HCT116 (cell line): ENCODE measurements around the gene CDCA3. TPM values are rescaled to one million over a fixed set of nuclear protein-coding genes. Genes with fewer than 3 reads are reported as not detected.

Experiments used
- ATAC-seq: fragments of 200-7000 bp; cut with Tn5 transposase; 2 replicates; pipeline ENCODE4 v1.9.1; 2020; ENCODE audit warnings: mild to moderate bottlenecking, moderate library complexity
- BruUV-seq: library from RNA; stranded (reverse); fragments of 400-500 nt; replicated peaks from 2 replicates; lab custom pipeline; 2021; lab: Mats Ljungman, UMichigan
- CTCF ChIA-PET: fragments of 300-600 bp; sonication (Branson Sonifier 250); formaldehyde crosslinking; loops from one replicate; lab custom pipeline; 2021; ENCODE audit warnings: antibody characterized with exemption; lab: Charles Lee
- POLR2A ChIA-PET: fragments of 300-600, 350-600 bp; sonication (Branson Sonifier 250); formaldehyde crosslinking; loops from one replicate; lab custom pipeline; 2021; ENCODE audit warnings: antibody characterized with exemption; lab: Charles Lee
- RAD21 ChIA-PET, 2 experiments: fragments of 300-600 bp; sonication (Branson Sonifier 250); formaldehyde crosslinking; loops; one replicate each; lab custom pipeline; 2023; ENCODE audit warnings: low total read pairs in 2 of 2; ENCODE audit not compliant: uncharacterized antibody in 2 of 2, unreplicated experiment in 2 of 2, low non-redundant PET in 1 of 2; lab: Charles Lee
- DNase-seq: peaks from one replicate; pipeline ENCODE4 v3.0.0-alpha.2; 2010; ENCODE audit warnings: low read depth, low spot score
- H2AFZ ChIP-seq: fragments of 200-600 bp; shearing (Covaris generic), sonication (generic); 2 replicates; pipeline ENCODE4 v1.6.1; 2017; ENCODE audit warnings: low read depth, mixed run types, mixed read lengths, antibody characterized with exemption, low read length; ENCODE audit not compliant: poor library complexity, severe bottlenecking
- H3K27ac ChIP-seq: 2 replicates; pipeline ENCODE4 v1.5.1; 2012; ENCODE audit warnings: low read depth, low read length
- H3K27me3 ChIP-seq: fragments of 200-600 bp; sonication (generic); 2 replicates; pipeline ENCODE4 v1.6.1; 2016; ENCODE audit warnings: mixed run types, low read length, mixed read lengths; ENCODE audit not compliant: insufficient read depth
- H3K36me3 ChIP-seq, 2 experiments: fragments of 200-500 bp in 1 of 2; fragments of 200-600 bp in 1 of 2; sonication (Bioruptor generic) in 1 of 2; sonication (generic) in 1 of 2; 2 replicates each; pipeline versions ENCODE4 v1.5.1 to v1.6.1; 2014 to 2016; ENCODE audit warnings: low read length in 2 of 2, inconsistent platforms in 1 of 2, mixed read lengths in 1 of 2, mixed run types in 1 of 2; ENCODE audit not compliant: insufficient read depth in 2 of 2, control insufficient read depth in 1 of 2
- H3K4me1 ChIP-seq, 2 experiments: fragments of 200-600 bp in 1 of 2; sonication (generic) in 1 of 2; 2 replicates each; pipeline versions ENCODE4 v1.5.1 to v1.6.1; 2012 to 2017; ENCODE audit warnings: low read length in 2 of 2, inconsistent platforms in 1 of 2, mild to moderate bottlenecking in 1 of 2, mixed read lengths in 1 of 2, mixed run types in 1 of 2, moderate library complexity in 1 of 2; ENCODE audit not compliant: insufficient read depth in 2 of 2, control insufficient read depth in 1 of 2
- H3K4me2 ChIP-seq: fragments of 200-600 bp; sonication (generic); 2 replicates; pipeline ENCODE4 v1.6.1; 2017; ENCODE audit warnings: mixed run types, low read length, mixed read lengths
- H3K4me3 ChIP-seq, 2 experiments: fragments of 200-600 bp in 1 of 2; sonication (generic) in 1 of 2; replicated peaks in 1 of 2; 2 replicates each; pipeline ENCODE4 v1.5.1; 2011 to 2016; ENCODE audit warnings: low read length in 2 of 2, control low read depth in 1 of 2, low read depth in 1 of 2, mild to moderate bottlenecking in 1 of 2, mixed read lengths in 1 of 2, mixed run types in 1 of 2
- H3K79me2 ChIP-seq: fragments of 200-600 bp; sonication (generic); 2 replicates; pipeline ENCODE4 v1.6.1; 2017; ENCODE audit warnings: mild to moderate bottlenecking, mixed run types, low read length, moderate library complexity, mixed read lengths; ENCODE audit not compliant: insufficient read depth
- H3K9ac ChIP-seq: fragments of 200-600 bp; sonication (generic); 2 replicates; pipeline ENCODE4 v1.6.1; 2016; ENCODE audit warnings: low read length, mixed read lengths
- H3K9me2 ChIP-seq: fragments of 200-600 bp; sonication (generic), shearing (Covaris generic); 2 replicates; pipeline ENCODE4 v1.6.1; 2017; ENCODE audit warnings: mixed run types, mild to moderate bottlenecking, moderate library complexity; ENCODE audit not compliant: insufficient read depth
- H3K9me3 ChIP-seq, 2 experiments: fragments of 200-500 bp in 1 of 2; fragments of 200-600 bp in 1 of 2; sonication (Bioruptor generic) in 1 of 2; sonication (generic) in 1 of 2; 2 replicates each; pipeline ENCODE4 v1.6.1; 2014 to 2017; ENCODE audit warnings: low read length in 2 of 2, mixed read lengths in 2 of 2, inconsistent platforms in 1 of 2, low read depth in 1 of 2, mild to moderate bottlenecking in 1 of 2, mixed run types in 1 of 2, moderate library complexity in 1 of 2; ENCODE audit not compliant: control insufficient read depth in 1 of 2, insufficient read depth in 1 of 2
- H4K20me1 ChIP-seq: fragments of 200-600 bp; sonication (generic), shearing (Covaris generic); 2 replicates; pipeline ENCODE4 v1.6.1; 2017; ENCODE audit warnings: mixed run types, mild to moderate bottlenecking, moderate library complexity; ENCODE audit not compliant: insufficient read depth
- POLR2AphosphoS5 ChIP-seq: IDR thresholded peaks from 2 replicates; pipeline ENCODE4 v1.6.1; 2011; ENCODE audit warnings: mild to moderate bottlenecking, low read depth, low read length, moderate library complexity
- ZBTB33 ChIP-seq: IDR thresholded peaks from 2 replicates; pipeline ENCODE4 v1.6.1; 2011; ENCODE audit warnings: mild to moderate bottlenecking, low read length, moderate library complexity; ENCODE audit not compliant: insufficient replicate concordance; ENCODE audit errors: extremely low read depth
- intact Hi-C: fragments of 100-400 bp; cut with micrococcal nuclease; formaldehyde crosslinking; loops from 2 replicates; pipeline ENCODE4 v1.10.0; 2022
- total RNA-seq: library from RNA; stranded (reverse); gene quantifications from one replicate; pipeline ENCODE4 v1.2.1, GENCODE V29; 2021; ENCODE audit not compliant: unreplicated experiment
- TF ChIP-seq, protein P1 (sequence below): IDR thresholded peaks from 2 replicates; pipeline ENCODE4 v1.6.1; 2012; ENCODE audit warnings: low read depth

The CDCA3 gene
- total RNA-seq, 1 experiment from 2014 or later: 63.0 TPM

DNA sequence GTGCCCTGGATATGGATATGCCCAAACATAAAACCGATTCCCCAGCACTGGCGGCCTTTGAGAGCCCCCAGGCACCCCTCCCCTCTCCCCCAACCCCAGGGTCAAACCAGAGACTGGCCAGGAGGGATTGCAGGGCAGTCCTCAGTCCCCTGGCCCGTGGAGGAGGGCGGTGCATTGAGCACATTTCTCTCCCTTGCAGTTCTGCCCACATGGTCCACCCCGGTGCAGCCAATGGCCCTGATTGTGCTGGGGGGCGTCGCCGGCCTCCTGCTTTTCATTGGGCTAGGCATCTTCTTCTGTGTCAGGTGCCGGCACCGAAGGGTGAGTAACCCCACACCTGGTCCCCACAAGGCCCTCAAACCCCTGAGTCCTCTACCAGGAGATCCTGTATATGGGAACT is 32.9 kb downstream of the CDCA3 start:
- no peaks in the 10 kb centered on the region for H3K79me2 ChIP-seq
- no peaks in the 10 kb centered on the region for H4K20me1 ChIP-seq
- H3K27ac ChIP-seq: no peak overlapping the region
- POLR2A ChIA-PET: no interaction called here
- H2AFZ ChIP-seq: no peak overlapping the region
- H3K36me3 ChIP-seq: no peaks in the 10 kb centered on the region
- H3K9me3 ChIP-seq: no peaks in the 10 kb centered on the region
- RAD21 ChIA-PET: no interaction called here
- TF ChIP-seq, protein P1, sequence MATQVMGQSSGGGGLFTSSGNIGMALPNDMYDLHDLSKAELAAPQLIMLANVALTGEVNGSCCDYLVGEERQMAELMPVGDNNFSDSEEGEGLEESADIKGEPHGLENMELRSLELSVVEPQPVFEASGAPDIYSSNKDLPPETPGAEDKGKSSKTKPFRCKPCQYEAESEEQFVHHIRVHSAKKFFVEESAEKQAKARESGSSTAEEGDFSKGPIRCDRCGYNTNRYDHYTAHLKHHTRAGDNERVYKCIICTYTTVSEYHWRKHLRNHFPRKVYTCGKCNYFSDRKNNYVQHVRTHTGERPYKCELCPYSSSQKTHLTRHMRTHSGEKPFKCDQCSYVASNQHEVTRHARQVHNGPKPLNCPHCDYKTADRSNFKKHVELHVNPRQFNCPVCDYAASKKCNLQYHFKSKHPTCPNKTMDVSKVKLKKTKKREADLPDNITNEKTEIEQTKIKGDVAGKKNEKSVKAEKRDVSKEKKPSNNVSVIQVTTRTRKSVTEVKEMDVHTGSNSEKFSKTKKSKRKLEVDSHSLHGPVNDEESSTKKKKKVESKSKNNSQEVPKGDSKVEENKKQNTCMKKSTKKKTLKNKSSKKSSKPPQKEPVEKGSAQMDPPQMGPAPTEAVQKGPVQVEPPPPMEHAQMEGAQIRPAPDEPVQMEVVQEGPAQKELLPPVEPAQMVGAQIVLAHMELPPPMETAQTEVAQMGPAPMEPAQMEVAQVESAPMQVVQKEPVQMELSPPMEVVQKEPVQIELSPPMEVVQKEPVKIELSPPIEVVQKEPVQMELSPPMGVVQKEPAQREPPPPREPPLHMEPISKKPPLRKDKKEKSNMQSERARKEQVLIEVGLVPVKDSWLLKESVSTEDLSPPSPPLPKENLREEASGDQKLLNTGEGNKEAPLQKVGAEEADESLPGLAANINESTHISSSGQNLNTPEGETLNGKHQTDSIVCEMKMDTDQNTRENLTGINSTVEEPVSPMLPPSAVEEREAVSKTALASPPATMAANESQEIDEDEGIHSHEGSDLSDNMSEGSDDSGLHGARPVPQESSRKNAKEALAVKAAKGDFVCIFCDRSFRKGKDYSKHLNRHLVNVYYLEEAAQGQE: no peak
- TF ChIP-seq ZBTB33 (no peak), POLR2AphosphoS5 (no peak)
- H3K4me1 ChIP-seq: peaks cover 13 to 20% of the 10 kb centered on the region in 2 experiments
- CTCF ChIA-PET: no interaction called here
- H3K9me2 ChIP-seq: no peaks in the 10 kb centered on the region
- no peak overlapping the region for H3K9ac ChIP-seq
- intact Hi-C loops: no loop called here
- no peak overlapping the region for H3K4me2 ChIP-seq
- no peak overlapping the region for H3K4me3 ChIP-seq
- DNase-seq (no peak), ATAC-seq (no peak)
- peaks cover 6% of the 10 kb centered on the region; the same call in 1 of the 2 replicates for H3K27me3 ChIP-seq
- BruUV-seq: no TSS peak
